HG03342 (cell line): ENCODE measurements around the gene PTPRA.
"Not testable (repeated sequence)": the region's sequence is repeated elsewhere in the genome, so short reads cannot be mapped to it uniquely, and the experiment has no call there.

Source experiments
- ATAC-seq: cut with Tn5 transposase; IDR thresholded peaks from one replicate; pipeline ENCODE4 v1.9.1; 2021; ENCODE audit warnings: mild to moderate bottlenecking, moderate library complexity; ENCODE audit not compliant: unreplicated experiment

PTPRA gene

DNA sequence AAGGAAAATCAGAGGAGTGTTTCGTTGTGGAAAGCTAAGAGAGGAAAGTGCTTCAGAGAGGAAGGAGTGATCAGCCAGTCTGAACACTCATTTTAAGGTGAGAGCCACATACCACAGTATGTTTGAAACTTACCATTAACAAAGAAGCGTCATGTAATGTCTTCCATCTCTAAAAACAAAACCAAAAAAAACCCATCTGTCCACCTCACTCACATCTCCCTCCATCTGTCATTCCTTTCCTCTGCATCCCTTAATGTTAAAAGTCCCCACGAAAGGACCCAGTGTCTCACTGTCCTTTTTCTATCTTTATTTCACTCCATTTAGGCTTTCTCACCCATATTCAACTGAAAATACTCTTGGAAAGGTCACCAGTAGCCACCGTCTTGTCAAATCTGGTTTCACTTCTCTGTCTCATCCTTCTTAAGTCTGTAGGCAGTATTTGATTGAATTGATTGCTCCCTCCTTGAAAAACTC lies 110.8 kb downstream of the PTPRA start:
- ATAC-seq = peak; percentile 57

GRCh38 chr20:2984956-2985661 lies 111.8 kb downstream of the PTPRA start:
- no peak for ATAC-seq

- ATAC-seq = no peak
These were observed 113.2 kb downstream of the PTPRA start for GRCh38 chr20:2986466-2986865.

DNA sequence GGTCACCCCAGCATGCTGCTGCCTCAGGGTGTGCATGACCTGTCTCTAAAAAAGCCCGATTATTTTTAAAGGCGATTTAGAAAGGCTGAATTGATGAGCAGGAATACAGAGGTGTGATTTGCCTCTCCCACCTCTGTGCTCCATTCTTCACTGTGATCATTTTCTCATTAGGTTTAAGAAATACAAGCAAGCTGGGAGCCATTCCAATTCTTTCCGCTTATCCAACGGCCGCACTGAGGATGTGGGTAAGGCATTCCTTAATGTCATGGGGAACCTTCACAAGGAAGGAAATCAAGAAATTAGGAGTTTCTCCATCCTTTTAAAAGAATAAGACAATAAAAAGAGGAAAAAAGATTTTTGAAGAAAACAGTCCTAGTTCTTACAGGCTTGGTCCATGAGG lies 114.6 kb downstream of the PTPRA start:
- ATAC-seq = no peak

GRCh38 chr20:2991532-2991931 lies 118.3 kb downstream of the PTPRA start:
- no peak for ATAC-seq

DNA sequence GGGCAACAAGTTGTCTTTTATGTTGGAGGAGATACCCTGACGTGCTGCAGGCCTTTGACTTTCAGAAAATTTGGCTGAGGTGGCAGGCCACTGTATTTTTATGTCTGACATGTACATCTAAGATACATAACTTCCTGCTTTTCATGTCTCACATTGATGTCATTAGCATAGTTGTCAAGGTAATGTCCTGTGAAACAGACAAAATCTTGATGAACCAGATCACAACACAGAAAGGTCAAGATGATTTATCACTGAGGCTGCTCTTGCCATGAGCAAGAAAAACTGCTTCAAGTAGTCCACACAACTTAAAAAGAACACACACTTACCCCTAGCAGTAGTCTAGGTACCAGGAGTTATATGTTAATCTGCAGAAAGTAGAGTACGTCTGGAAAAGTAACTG lies 120.0 kb downstream of the PTPRA start:
- ATAC-seq = no peak

GRCh38 chr20:2995796-2996195 lies 122.5 kb downstream of the PTPRA start:
- no peak for ATAC-seq

- no peak for ATAC-seq
These were observed 125.4 kb downstream of the PTPRA start for GRCh38 chr20:2998728-2999127.

DNA sequence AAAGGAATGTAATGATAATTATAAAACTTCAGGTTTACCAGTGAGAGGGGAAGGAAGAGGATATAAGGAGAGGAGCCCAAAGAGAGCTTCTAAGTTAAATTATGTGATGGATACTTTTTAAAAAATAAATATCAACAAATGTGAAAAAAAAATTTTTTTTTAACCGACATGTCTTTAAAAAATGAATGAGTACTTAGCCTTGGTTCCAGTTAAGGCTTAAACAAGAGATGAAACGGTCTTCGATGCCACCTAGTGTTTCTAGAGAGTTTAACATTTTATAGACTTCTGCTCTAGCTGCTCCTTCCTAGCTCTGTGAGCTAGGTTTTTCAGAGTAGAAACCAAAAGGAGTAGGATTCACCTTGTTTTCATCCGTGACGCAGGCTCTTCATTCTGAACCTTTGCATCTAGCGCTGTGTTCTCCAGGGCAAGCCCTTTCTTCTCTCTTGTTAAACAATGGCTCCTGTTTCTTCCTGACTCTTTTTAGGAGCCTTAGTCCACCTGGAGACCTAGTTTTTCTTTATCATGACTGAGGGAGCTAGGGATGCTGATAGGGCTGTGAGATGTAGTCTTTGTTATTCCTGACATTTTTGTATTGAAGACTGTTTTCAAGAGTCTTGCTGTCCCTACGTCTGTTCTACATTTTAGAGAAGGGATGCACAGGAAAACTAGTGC lies 127.7 kb downstream of the PTPRA start:
- no peak for ATAC-seq

- ATAC-seq = no peak
These were observed 130.1 kb downstream of the PTPRA start for GRCh38 chr20:3003416-3003815.

- ATAC-seq = no peak
These were observed 137.9 kb downstream of the PTPRA start for GRCh38 chr20:3010985-3011723.

- no peak for ATAC-seq
These were observed 138.5 kb downstream of the PTPRA start for GRCh38 chr20:3011752-3012151.

DNA sequence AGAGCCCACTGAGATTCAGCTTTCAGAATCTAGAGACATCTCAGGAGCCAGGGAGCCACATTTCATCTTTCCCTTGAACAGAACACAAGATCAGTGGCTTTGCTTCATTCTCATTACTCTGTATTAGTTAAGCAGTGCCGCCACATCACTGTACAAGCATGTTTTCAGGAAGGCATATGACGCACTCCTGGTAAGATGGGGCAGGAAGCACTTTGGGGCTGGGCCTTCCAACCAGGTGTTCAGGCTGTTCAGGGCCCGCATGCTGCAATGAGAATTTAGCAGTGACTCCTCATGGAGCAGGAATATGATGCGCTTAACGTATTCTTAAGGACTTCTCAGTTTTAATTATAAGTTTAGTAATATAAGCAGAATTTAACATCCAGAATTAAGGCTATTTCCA lies 140.5 kb downstream of the PTPRA start:
- no peak for ATAC-seq

DNA sequence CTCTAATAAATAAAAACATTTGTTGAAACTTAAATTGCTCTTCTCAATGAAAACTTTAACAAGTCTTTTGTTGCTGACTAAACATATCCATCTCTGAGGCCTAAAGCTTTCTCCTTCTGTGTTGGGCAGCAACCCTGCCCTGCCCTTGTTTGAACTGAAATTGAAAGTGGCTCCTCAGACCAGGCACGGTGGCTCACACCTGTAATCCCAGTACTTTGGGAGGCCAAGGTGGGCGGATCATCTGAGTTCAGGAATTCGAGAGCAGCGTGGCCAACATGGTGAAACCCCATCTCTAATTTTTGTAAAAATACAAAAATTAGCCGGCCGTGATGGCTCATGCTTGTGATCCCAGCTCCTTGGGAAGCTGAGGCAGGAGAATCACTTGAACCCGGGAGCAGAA lies 140.9 kb downstream of the PTPRA start:
- ATAC-seq = no peak

GRCh38 chr20:3014662-3015061 lies 141.4 kb downstream of the PTPRA start:
- no peak for ATAC-seq

DNA sequence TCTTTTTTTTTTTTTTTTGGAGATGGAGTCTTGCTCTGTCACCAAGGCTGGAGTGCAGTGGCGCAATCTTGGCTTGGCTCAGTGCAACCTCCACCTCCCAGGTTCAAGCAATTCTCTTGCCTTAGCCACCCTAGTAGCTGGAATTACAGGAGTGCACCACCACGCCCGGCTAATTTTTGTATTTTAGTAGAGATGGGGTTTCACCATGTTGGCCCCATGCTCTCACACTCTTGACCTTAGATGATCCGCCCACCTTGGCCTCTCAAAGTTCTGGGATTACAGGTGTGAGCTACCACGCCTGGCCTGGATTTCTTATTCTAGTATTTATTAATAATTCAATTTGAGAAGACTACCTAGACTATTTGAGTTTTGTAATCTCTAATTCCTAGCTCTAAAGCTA lies 142.0 kb downstream of the PTPRA start:
- ATAC-seq = not testable (repeated sequence)

DNA sequence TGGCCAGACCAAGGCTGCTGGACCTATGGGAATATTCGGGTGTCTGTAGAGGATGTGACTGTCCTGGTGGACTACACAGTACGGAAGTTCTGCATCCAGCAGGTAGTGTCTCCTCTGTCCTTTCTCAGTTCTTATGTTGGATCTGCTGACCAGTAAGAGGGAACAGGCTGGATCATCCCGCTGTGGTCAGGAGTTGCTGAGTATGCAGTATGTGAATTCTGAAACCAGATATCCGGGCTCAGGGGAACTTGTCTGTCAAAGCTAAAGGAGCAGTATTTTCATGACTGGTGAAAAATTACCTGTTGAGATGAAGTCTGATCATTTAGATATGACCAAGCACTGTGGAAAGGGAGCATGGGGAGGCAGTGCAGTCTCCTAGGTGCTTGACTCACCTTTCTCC lies 148.0 kb downstream of the PTPRA start:
- no peak for ATAC-seq

GRCh38 chr20:3021777-3022176 lies 148.5 kb downstream of the PTPRA start:
- ATAC-seq = no peak

DNA sequence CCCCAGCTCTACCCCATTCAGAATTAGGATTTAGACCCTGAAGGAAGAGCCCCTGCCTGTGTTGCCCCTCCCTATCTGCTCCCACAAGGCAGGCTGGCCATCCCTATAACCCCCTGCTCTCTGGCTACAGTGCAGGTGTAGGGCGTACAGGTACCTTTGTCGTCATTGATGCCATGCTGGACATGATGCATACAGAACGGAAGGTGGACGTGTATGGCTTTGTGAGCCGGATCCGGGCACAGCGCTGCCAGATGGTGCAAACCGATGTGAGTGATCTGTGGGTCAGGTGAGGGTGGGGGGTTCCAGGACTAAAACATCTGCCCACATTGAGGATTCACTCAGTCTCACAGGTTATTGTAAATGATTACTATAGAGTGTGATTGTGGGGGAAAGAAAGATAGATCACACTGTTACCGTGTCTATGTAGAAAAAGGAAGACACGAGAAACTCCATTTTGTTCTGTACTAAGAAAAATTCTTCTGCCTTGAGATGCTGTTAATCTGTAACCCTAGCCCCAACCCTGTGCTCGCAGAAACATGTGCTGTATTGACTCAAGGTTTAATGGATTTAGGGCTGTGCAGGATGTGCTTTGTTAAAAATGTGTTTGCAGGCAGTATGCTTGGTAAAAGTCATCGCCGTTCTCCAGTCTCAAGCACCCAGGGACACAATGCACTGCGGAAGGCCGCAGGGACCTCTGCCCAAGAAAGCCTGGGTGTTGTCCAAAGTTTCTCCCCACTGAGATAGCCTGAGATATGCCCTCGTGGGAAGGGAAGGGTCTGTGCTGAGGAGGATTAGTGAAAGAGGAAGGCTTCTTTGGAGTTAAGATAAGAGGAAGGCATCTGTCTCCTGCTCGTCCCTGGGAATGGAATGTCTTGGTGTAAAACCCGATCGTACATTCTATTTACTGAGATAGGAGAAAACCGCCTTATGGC lies 149.5 kb downstream of the PTPRA start:
- not testable (repeated sequence) for ATAC-seq

GRCh38 chr20:3027987-3028386 lies 154.7 kb downstream of the PTPRA start:
- no peak for ATAC-seq
